ENCODE results near the gene SHANK1.

- TF ChIP-seq CTCF (IDR thresholded peaks at IDR 0.05): no peak
- no peak for TF ChIP-seq POLR2A (IDR thresholded peaks at IDR 0.05)
These were observed 79.2 kb downstream of the SHANK1 start for GRCh38 chr19:50640368-50640767.
